ELF-1 (cell line): Measurements from ENCODE around the gene PGA3.
"Not testable (repeated sequence)": the region's sequence is repeated elsewhere in the genome, so short reads cannot be mapped to it uniquely, and the experiment has no call there.

Source experiments
- DNase-seq: peaks from one replicate; pipeline ENCODE4 v3.0.0-alpha.2; 2016; ENCODE audit warnings: low read depth, low spot score

PGA3 gene

GRCh38 chr11:61202950-61203746 lies at the start of gene PGA3:
TSS of gene PGA3 (plus strand) at chr11:61203515. CDS start at chr11:61203565, 50 bp downstream.
- DNase-seq: not testable (repeated sequence)

GRCh38 chr11:61153593-61154095 lies 49.7 kb upstream of the PGA3 start:
- no peak for DNase-seq

- DNase-seq: no peak
Measured at GRCh38 chr11:61154528-61154927, 48.8 kb upstream of the PGA3 start.

GRCh38 chr11:61155312-61155711 lies 48.0 kb upstream of the PGA3 start:
- DNase-seq: no peak

GRCh38 chr11:61155741-61156140 lies 47.6 kb upstream of the PGA3 start:
- no peak for DNase-seq

- no peak for DNase-seq
Measured at GRCh38 chr11:61157743-61158142, 45.6 kb upstream of the PGA3 start.

GRCh38 chr11:61158691-61159381 lies 44.5 kb upstream of the PGA3 start:
- no peak for DNase-seq

GRCh38 chr11:61160487-61161189 lies 42.7 kb upstream of the PGA3 start:
- peak; percentile 45 for DNase-seq

GRCh38 chr11:61161190-61162091 lies 41.9 kb upstream of the PGA3 start, which contains the start of gene VPS37C:
TSS of gene VPS37C (minus strand) at chr11:61161426. CDS start at chr11:61138829, 22,597 bp downstream.
- peak; percentile 93 for DNase-seq

GRCh38 chr11:61162092-61162941 lies 41.0 kb upstream of the PGA3 start:
- DNase-seq: no peak

- no peak for DNase-seq
Measured at GRCh38 chr11:61163021-61163420, 40.3 kb upstream of the PGA3 start.

GRCh38 chr11:61163714-61164605 lies 39.4 kb upstream of the PGA3 start:
- no peak for DNase-seq

- no peak for DNase-seq
Measured at GRCh38 chr11:61164606-61165424, 38.5 kb upstream of the PGA3 start.

- DNase-seq: not testable (repeated sequence)
Measured at GRCh38 chr11:61165785-61166184, 37.5 kb upstream of the PGA3 start.

- not testable (repeated sequence) for DNase-seq
Measured at GRCh38 chr11:61166331-61166730, 37.0 kb upstream of the PGA3 start.

GRCh38 chr11:61168042-61168688 lies 35.1 kb upstream of the PGA3 start:
- no peak for DNase-seq

GRCh38 chr11:61168800-61169199 lies 34.5 kb upstream of the PGA3 start:
- no peak for DNase-seq

GRCh38 chr11:61170566-61170965 lies 32.7 kb upstream of the PGA3 start:
- DNase-seq: no peak
